Thymus (tissue), 11 donors: ENCODE measurements around the gene FER1L5. TPM values are rescaled to one million over a fixed set of nuclear protein-coding genes. Genes with fewer than 3 reads are reported as not detected.
A peak's percentile ranks its signal among the peaks of the same experiment; 100 is the strongest.

Source experiments
- DNase-seq, 9 donors: peaks; one replicate each; pipeline ENCODE4 v3.0.0-alpha.2; 2013; ENCODE audit warnings: low spot score in 9 of 9, low read depth in 6 of 9, missing footprints in 1 of 9
- H3K27ac ChIP-seq, 2 donors: one replicate each; pipeline ENCODE4 v1.5.1; 2013; ENCODE audit warnings: control low read depth in 1 of 2, low read depth in 1 of 2, low read length in 1 of 2, mild to moderate bottlenecking in 1 of 2, moderate library complexity in 1 of 2
- H3K27me3 ChIP-seq, 2 donors: one replicate each; pipeline ENCODE4 v1.5.1; 2013; ENCODE audit warnings: low read length in 1 of 2; ENCODE audit not compliant: control insufficient read depth in 2 of 2, insufficient read depth in 1 of 2
- H3K36me3 ChIP-seq, 2 donors: one replicate each; pipeline ENCODE4 v1.5.1; 2013; ENCODE audit warnings: low read length in 1 of 2, mild to moderate bottlenecking in 1 of 2, moderate library complexity in 1 of 2; ENCODE audit not compliant: control insufficient read depth in 2 of 2, insufficient read depth in 2 of 2
- H3K4me1 ChIP-seq, 2 donors: one replicate each; pipeline ENCODE4 v1.5.1; 2013; ENCODE audit warnings: low read length in 2 of 2; ENCODE audit not compliant: control insufficient read depth in 2 of 2, insufficient read depth in 2 of 2
- H3K4me3 ChIP-seq, 2 donors: one replicate each; pipeline ENCODE4 v1.5.1; 2013; ENCODE audit warnings: low read length in 2 of 2, control low read depth in 1 of 2, mild to moderate bottlenecking in 1 of 2
- H3K9me3 ChIP-seq, 2 donors: one replicate each; pipeline ENCODE4 v1.5.1; 2013; ENCODE audit warnings: low read length in 1 of 2, mild to moderate bottlenecking in 1 of 2; ENCODE audit not compliant: control insufficient read depth in 2 of 2, insufficient read depth in 1 of 2
- WGBS: extraction: QIAGEN DNeasy Blood & Tissue Kit; methylation state at CpG from one replicate; pipeline ENCODE4 v1.1.7; 2013; 5-methylcytosine and 5-hydroxymethylcytosine counted together
- polyA plus RNA-seq: library from polyadenylated mRNA; stranded (reverse); fragments of 200-250 nt; gene quantifications from one replicate; pipeline ENCODE4 v1.2.3, GENCODE V29; 2013
- total RNA-seq: library from RNA; stranded (reverse); fragments of 120-200 nt; gene quantifications from one replicate; pipeline ENCODE4 v1.2.4, GENCODE V29; 2013
- donor health status: healthy.

Gene FER1L5
- total and polyA plus RNA-seq, 2 donors = 0.05 to 0.09 TPM

DNA sequence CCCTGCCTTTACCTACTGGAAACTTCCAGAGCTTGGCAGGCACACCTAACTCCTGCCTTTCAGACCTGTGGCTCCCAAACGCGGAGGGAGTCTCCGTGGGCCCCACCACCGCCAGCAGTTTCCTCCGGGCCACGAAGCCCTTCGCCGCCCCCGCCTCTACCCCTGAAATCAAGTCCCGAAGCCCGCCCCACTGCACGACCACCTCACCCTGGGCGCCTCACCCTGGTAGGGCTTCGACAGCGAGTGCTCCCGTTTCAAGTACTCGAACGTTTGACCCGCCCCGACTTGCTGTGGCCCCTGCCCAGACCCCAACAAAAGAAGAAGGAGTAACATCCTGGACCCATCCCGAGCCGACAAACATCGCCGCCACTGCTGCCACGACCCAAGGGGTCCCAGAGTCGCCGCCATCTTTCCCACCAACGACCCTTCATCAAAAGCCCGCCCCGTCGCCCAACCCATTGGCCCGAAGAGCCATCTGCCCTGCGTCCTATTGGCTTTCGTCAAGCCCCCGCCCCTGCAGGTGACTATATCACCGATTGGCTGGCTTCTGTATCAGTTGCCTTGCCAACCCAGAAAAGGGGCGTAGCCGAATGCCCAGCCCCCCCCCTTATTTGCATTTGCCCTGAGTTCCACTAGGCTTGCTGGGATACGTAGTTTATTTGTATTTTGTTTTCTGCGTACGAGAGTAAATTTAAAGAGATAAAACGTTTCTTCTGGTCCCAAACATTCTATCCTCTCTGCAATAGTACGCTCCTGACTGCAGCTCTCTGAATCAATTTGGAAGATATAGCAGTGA lies 97.3 kb downstream of the FER1L5 start, which contains the start of gene LMAN2L:
Gene LMAN2L, minus strand, starts transcription at position 432 of the 796 bp plus-strand sequence. Its CDS starts 24 bp downstream, at position 408.
- Histone ChIP-seq H3K27me3 (no peaks in the 10 kb centered on the region), H3K36me3 (peaks cover 11 to 22% of the 10 kb centered on the region in 2 donors), H3K4me1 (peaks cover 0 to 8% of the 10 kb centered on the region in 2 donors), H3K27ac (peak within 1 kb of the TSS; percentile 11 to 72), H3K9me3 (no peaks in the 10 kb centered on the region), H3K4me3 (peak within 1 kb of the TSS; percentile 58 to 80)
- peak; percentile 91 to 99 (median 96) for DNase-seq
- under 1% methylated on average over 43 of the region's 43 CpGs for WGBS

DNA sequence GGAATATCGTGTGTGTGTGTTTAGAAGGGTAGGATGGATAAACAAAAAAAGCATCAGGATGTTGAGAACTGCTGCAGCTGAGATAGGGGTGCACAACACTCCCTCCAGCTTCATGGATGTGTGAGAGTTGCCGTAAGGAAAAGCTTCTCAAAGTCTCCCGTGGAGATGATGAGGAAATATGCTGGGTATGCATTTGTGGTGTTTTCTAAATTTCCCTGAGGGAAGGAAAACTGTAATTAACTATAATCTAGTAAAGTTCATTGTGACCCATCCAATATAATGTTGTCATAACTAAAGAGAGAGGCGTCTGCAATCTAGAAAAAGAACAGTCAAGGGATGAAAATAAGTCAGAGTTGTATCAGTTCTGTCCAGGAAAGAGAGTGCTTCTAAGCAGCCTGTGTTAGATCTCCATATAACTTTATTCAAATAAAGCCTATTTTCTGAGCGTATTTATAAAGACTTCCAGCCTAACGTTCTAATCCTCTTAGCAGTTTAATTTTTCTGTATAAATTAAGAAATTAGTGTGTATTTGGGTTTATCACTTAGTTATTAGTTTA lies 104.6 kb downstream of the FER1L5 start:
- WGBS = 95% methylated on average over 6 of the region's 6 CpGs
- H3K4me3 ChIP-seq = no peak overlapping the region
- H3K9me3 ChIP-seq = no peaks in the 10 kb centered on the region

DNA sequence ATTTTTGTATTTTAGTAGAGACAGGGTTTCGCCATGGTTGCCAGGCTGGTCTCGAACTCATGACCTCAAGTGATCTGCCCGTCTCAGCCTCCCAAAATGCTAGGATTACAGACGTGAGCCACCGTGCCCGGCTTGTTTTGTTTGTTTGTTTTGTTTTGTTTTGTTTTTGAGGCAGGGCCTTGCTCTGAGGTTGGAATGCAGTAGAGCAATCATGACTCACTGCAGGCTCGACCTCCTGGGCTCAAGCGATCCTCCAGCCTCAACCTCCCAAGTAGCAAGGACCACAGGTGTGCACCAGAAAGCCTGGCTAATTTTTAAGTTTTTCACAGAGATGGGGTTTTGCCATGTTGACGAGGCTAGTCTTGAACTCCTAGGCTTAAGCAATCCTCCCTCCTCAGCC lies 109.2 kb downstream of the FER1L5 start:
- 98% methylated on average over 9 of the region's 9 CpGs for WGBS

More for the DNA sequence above, 104.6 kb downstream of the FER1L5 start:
- Histone ChIP-seq H3K4me1 (no peaks in the 10 kb centered on the region), H3K27ac (no peak overlapping the region), H3K36me3 (no peaks in the 10 kb centered on the region), H3K27me3 (no peaks in the 10 kb centered on the region)
- DNase-seq = no peak

DNA sequence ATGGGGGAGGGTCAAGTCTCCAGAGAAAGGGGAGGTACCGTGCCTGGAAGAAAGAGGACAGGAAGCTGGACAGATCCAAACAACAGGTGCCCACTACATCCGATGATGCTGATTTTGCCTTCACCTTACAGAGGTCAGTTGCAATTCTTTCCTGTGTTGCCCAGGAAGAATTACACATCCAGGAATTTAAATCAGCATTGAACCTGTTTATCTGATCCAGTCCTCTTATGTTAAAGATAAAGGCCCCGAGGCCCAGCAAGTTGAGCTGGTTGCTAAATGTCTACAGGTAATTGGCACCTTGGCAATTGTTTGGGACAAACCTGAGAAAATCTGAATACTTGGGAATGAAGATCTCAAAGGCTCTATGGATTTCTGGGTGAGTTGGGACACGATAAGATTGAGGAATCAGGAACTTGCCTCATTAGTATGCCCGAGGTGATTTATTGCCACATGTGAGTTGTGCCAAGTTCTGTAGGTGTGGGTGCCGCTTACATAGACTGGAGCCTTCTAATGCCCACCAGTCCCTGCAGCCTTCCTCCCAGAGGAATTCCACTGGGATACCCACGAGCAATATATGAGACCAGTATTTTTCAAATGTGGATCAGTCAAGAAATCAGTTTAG lies 111.2 kb downstream of the FER1L5 start:
- Histone ChIP-seq H3K27ac (no peak overlapping the region), H3K9me3 (no peaks in the 10 kb centered on the region), H3K27me3 (no peaks in the 10 kb centered on the region), H3K4me3 (no peak overlapping the region), H3K4me1 (no peaks in the 10 kb centered on the region), H3K36me3 (no peaks in the 10 kb centered on the region)
- WGBS = 74% methylated on average over 7 of the region's 7 CpGs
- DNase-seq = no peak

More for the DNA sequence above, 109.2 kb downstream of the FER1L5 start:
- Histone ChIP-seq H3K4me3 (no peak overlapping the region), H3K9me3 (no peaks in the 10 kb centered on the region), H3K4me1 (no peaks in the 10 kb centered on the region), H3K36me3 (no peaks in the 10 kb centered on the region), H3K27me3 (no peaks in the 10 kb centered on the region), H3K27ac (no peak overlapping the region)
- DNase-seq = no peak

DNA sequence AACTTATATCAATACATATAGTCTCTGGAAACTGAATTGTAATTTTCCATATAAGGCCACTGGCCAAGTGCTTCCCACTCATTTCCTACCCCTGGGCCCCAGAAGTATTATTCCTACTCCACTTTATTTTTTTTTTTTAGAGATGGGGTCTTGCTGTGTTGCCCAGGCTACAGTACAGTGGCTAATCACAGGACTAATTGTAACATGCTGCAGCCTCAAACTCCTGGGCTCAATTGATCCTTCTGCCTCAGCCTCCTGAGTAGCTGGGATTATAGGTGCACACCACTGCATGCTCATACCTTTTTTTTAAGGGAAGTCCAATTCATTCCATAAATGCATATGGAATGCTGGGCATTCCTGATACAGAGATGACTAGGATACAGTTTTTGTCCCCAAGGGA lies 111.8 kb downstream of the FER1L5 start:
- Histone ChIP-seq H3K36me3 (no peaks in the 10 kb centered on the region), H3K27me3 (no peaks in the 10 kb centered on the region), H3K27ac (no peak overlapping the region), H3K9me3 (no peaks in the 10 kb centered on the region), H3K4me1 (no peaks in the 10 kb centered on the region), H3K4me3 (no peak overlapping the region)
- DNase-seq = no peak

Other genes starting within 250 kb of the FER1L5 start
- gene NEURL3, start 137.4 kb upstream of the FER1L5 start, total RNA-seq = 9.0 TPM
- 1.8 TPM for gene NEURL3, start 137.4 kb upstream of the FER1L5 start, polyA plus RNA-seq
- gene ARID5A, start 106.0 kb upstream of the FER1L5 start, total RNA-seq = 18.9 TPM
- gene ARID5A, start 106.0 kb upstream of the FER1L5 start, polyA plus RNA-seq = 57.2 TPM
- 21.2 TPM for gene KANSL3, start 4.5 kb upstream of the FER1L5 start, total RNA-seq
- gene KANSL3, start 4.5 kb upstream of the FER1L5 start, polyA plus RNA-seq = 27.2 TPM
- gene LMAN2L, start 97.3 kb downstream of the FER1L5 start, total RNA-seq = 16.0 TPM
- 10.9 TPM for gene LMAN2L, start 97.3 kb downstream of the FER1L5 start, polyA plus RNA-seq
- gene CNNM4, start 118.1 kb downstream of the FER1L5 start, total RNA-seq = 2.4 TPM
- 3.1 TPM for gene CNNM4, start 118.1 kb downstream of the FER1L5 start, polyA plus RNA-seq
- gene CNNM3, start 173.5 kb downstream of the FER1L5 start, total RNA-seq = 5.3 TPM
- gene CNNM3, start 173.5 kb downstream of the FER1L5 start, polyA plus RNA-seq = 7.3 TPM
- 3.4 TPM for gene ANKRD23, start 201.3 kb downstream of the FER1L5 start, total RNA-seq
- 7.5 TPM for gene ANKRD23, start 201.3 kb downstream of the FER1L5 start, polyA plus RNA-seq
- gene ANKRD39, start 215.3 kb downstream of the FER1L5 start, total RNA-seq = 14.2 TPM
- gene ANKRD39, start 215.3 kb downstream of the FER1L5 start, polyA plus RNA-seq = 10.0 TPM
- gene SEMA4C, start 227.3 kb downstream of the FER1L5 start, total RNA-seq = 9.8 TPM
- gene SEMA4C, start 227.3 kb downstream of the FER1L5 start, polyA plus RNA-seq = 14.1 TPM